HepG2 (cell line): ENCODE data around the gene RABGAP1L. TPM values are rescaled to one million over a fixed set of nuclear protein-coding genes. Genes with fewer than 3 reads are reported as not detected.
A peak's percentile ranks its signal among the peaks of the same experiment; 100 is the strongest.

Experiments
- AHDC1 ChIP-seq: sonication (generic); formaldehyde crosslinking; IDR thresholded peaks from 2 replicates; pipeline ENCODE4 v1.5.1; 2020; ENCODE audit warnings: mild to moderate bottlenecking, missing genetic modification reagents, borderline replicate concordance
- DPF2 ChIP-seq: sonication (generic); formaldehyde crosslinking; IDR thresholded peaks from 2 replicates; pipeline ENCODE4 v1.4.0; 2020; ENCODE audit warnings: mild to moderate bottlenecking, low read depth, missing genetic modification reagents, borderline replicate concordance
- FOXA1 ChIP-seq, 2 experiments: fragments of 450-650 bp in 1 of 2; sonication (generic) in 1 of 2; formaldehyde crosslinking in 1 of 2; IDR thresholded peaks; 2 replicates each; pipeline versions ENCODE4 v1.4.0 to v1.6.1; 2016 to 2020; ENCODE audit warnings: missing genetic modification reagents in 1 of 2
- ISL2 ChIP-seq: sonication (generic); formaldehyde crosslinking; IDR thresholded peaks from 2 replicates; pipeline ENCODE4 v1.5.0; 2020; ENCODE audit warnings: missing genetic modification reagents
- KDM1A ChIP-seq: IDR thresholded peaks from 2 replicates; pipeline ENCODE4 v1.6.1; 2016; ENCODE audit warnings: missing compliant biosample characterization
- POGK ChIP-seq: sonication (generic); formaldehyde crosslinking; conservative IDR thresholded peaks from 2 replicates; pipeline ENCODE4 v1.8.0; 2022; ENCODE audit warnings: mild to moderate bottlenecking, moderate library complexity, missing genetic modification reagents
- RXRA ChIP-seq: sonication (generic); formaldehyde crosslinking; IDR thresholded peaks from 2 replicates; pipeline ENCODE4 v1.5.1; 2020; ENCODE audit warnings: missing genetic modification reagents
- RXRB ChIP-seq: IDR thresholded peaks from 2 replicates; pipeline ENCODE4 v1.6.1; 2016; ENCODE audit warnings: borderline replicate concordance, missing genetic modification reagents, missing compliant biosample characterization
- SAP130 ChIP-seq: IDR thresholded peaks from 2 replicates; pipeline ENCODE4 v1.6.1; 2016; ENCODE audit warnings: low read depth
- SOX13 ChIP-seq, 3 experiments: fragments of 450-650 bp in 1 of 3; sonication (generic) in 1 of 3; formaldehyde crosslinking in 1 of 3; IDR thresholded peaks in 2 of 3; conservative IDR thresholded peaks in 1 of 3; 2 replicates each; pipeline versions ENCODE4 v1.5.0 to v1.6.1; 2016 to 2020; ENCODE audit warnings: antibody characterized with exemption in 1 of 3, mild to moderate bottlenecking in 1 of 3, missing compliant biosample characterization in 1 of 3, missing genetic modification reagents in 1 of 3, moderate library complexity in 1 of 3
- TCF7L2 ChIP-seq: IDR thresholded peaks from 2 replicates; pipeline ENCODE4 v1.6.1; 2011; ENCODE audit warnings: mild to moderate bottlenecking, low read depth, low read length, moderate library complexity
- THRA ChIP-seq: sonication (generic); formaldehyde crosslinking; IDR thresholded peaks from 2 replicates; pipeline ENCODE4 v1.4.0; 2020; ENCODE audit warnings: missing genetic modification reagents, borderline replicate concordance
- YY1 ChIP-seq: IDR thresholded peaks from 2 replicates; pipeline ENCODE4 v1.6.1; 2011; ENCODE audit warnings: low read length, low read depth, moderate library complexity, mild to moderate bottlenecking; ENCODE audit not compliant: insufficient read depth, insufficient replicate concordance
- ZNF17 ChIP-seq: sonication (generic); formaldehyde crosslinking; IDR thresholded peaks from 2 replicates; pipeline ENCODE4 v1.5.0; 2020; ENCODE audit warnings: mild to moderate bottlenecking, missing genetic modification reagents
- ZNF34 ChIP-seq: sonication (generic); formaldehyde crosslinking; IDR thresholded peaks from 2 replicates; pipeline ENCODE4 v1.4.0; 2020; ENCODE audit warnings: mild to moderate bottlenecking, missing genetic modification reagents, borderline replicate concordance
- ZNF607 ChIP-seq: sonication (generic); formaldehyde crosslinking; IDR thresholded peaks from 2 replicates; pipeline ENCODE4 v1.5.1; 2020; ENCODE audit warnings: missing genetic modification reagents, mild to moderate bottlenecking, borderline replicate concordance
- ZNF615 ChIP-seq: sonication (generic); formaldehyde crosslinking; IDR thresholded peaks from 2 replicates; pipeline ENCODE4 v1.5.0; 2020; ENCODE audit warnings: mild to moderate bottlenecking, missing genetic modification reagents, borderline replicate concordance
- ZNF792 ChIP-seq: IDR thresholded peaks from 2 replicates; pipeline ENCODE4 v1.6.1; 2016
- ZNF883 ChIP-seq: sonication (generic); formaldehyde crosslinking; IDR thresholded peaks from 2 replicates; pipeline ENCODE4 v1.5.1; 2020; ENCODE audit warnings: mild to moderate bottlenecking, missing genetic modification reagents; ENCODE audit errors: not compliant biosample characterization
- polyA plus RNA-seq, 8 experiments: library from polyadenylated mRNA; depleted of rRNA in 3 of 8; stranded (reverse) in 7 of 8; unstranded in 1 of 8; fragments of >200 nt; fragmentation: Illumina TruSeq in 4 of 8; extraction: Trizol in 4 of 8; gene quantifications; 2 replicates each; pipeline versions ENCODE4 v1.2.1 to v1.2.3, GENCODE V29; 2011 to 2016; ENCODE audit warnings: low read depth in 4 of 8, missing spikeins in 1 of 8, mixed read lengths in 1 of 8; ENCODE audit not compliant: insufficient read depth in 1 of 8
- total RNA-seq, 5 experiments: library from RNA; depleted of rRNA; stranded (reverse); fragments of >200 nt; fragmentation: Illumina TruSeq; extraction: Trizol; gene quantifications; 2 replicates each; pipeline ENCODE4 v1.2.3, GENCODE V29; 2016; ENCODE audit warnings: low read depth in 1 of 5

The RABGAP1L gene
- total and polyA plus RNA-seq, 2 of the 13 experiments (the other 11 are each of a cell fraction or from before 2014, with no cell fraction given): 7.9 to 22.6 TPM

GRCh38 chr1:174942547-174943255 is 783.4 kb downstream of the RABGAP1L start (continued):
- TF ChIP-seq AHDC1 (CRISPR knock-in tag) (peak; percentile 69; the same call in 1 of the 2 replicates), RXRB (CRISPR knock-in tag) (peak; percentile 83; the same call in 1 of the 2 replicates), SAP130 (peak; percentile 41), ZNF615 (CRISPR knock-in tag) (no peak), POGK (peak; percentile 58; the same call in 1 of the 2 replicates), THRA (CRISPR knock-in tag) (peak; percentile 87), YY1 (no peak), DPF2 (CRISPR knock-in tag) (peak; percentile 86; the same call in 1 of the 2 replicates), ZNF17 (CRISPR knock-in tag) (no peak), ZNF34 (CRISPR knock-in tag) (no peak), ZNF607 (CRISPR knock-in tag) (0 out of 2 replicates have a peak, but pooled peaks have one; percentile 33), ISL2 (CRISPR knock-in tag) (peak; percentile 79), ZNF883 (CRISPR knock-in tag) (no peak), RXRA (CRISPR knock-in tag) (peak; percentile 39; the same call in 1 of the 2 replicates), FOXA1 (IDR thresholded peaks at IDR 0.05) (no peak), FOXA1 (CRISPR knock-in tag; IDR thresholded peaks at IDR 0.05) (0 out of 2 replicates have a peak, but pooled peaks have one; percentile 50), KDM1A (CRISPR knock-in tag) (0 out of 2 replicates have a peak, but pooled peaks have one; percentile 46), ZNF792 (peak; percentile 64; the same call in 1 of the 2 replicates), TCF7L2 (no peak), SOX13 (IDR thresholded peaks at IDR 0.05) (peak; percentile 53; the same call in 1 of the 2 replicates), SOX13 (CRISPR knock-in tag; conservative IDR thresholded peaks at IDR 0.05 in 1 of 2, IDR thresholded peaks at IDR 0.05 in 1 of 2) (peak in 1 of 2 experiments; percentile 91; a peak in 2 of 4 replicates)
